Forelimb muscle (tissue), 1 donor: ENCODE data around the gene FKRP. TPM values are rescaled to one million over a fixed set of nuclear protein-coding genes. Genes with fewer than 3 reads are reported as not detected.

Source experiments
- DNase-seq: peaks from one replicate; pipeline ENCODE4 v3.0.0-alpha.2; 2013; ENCODE audit warnings: low read depth
- polyA plus RNA-seq: library from polyadenylated mRNA; unstranded; fragments of 120-200 nt; gene quantifications from one replicate; pipeline ENCODE4 v1.2.1, GENCODE V29; 2013; ENCODE audit not compliant: insufficient read length

The FKRP gene
- polyA plus RNA-seq, 1 donor = 19.0 TPM

DNA sequence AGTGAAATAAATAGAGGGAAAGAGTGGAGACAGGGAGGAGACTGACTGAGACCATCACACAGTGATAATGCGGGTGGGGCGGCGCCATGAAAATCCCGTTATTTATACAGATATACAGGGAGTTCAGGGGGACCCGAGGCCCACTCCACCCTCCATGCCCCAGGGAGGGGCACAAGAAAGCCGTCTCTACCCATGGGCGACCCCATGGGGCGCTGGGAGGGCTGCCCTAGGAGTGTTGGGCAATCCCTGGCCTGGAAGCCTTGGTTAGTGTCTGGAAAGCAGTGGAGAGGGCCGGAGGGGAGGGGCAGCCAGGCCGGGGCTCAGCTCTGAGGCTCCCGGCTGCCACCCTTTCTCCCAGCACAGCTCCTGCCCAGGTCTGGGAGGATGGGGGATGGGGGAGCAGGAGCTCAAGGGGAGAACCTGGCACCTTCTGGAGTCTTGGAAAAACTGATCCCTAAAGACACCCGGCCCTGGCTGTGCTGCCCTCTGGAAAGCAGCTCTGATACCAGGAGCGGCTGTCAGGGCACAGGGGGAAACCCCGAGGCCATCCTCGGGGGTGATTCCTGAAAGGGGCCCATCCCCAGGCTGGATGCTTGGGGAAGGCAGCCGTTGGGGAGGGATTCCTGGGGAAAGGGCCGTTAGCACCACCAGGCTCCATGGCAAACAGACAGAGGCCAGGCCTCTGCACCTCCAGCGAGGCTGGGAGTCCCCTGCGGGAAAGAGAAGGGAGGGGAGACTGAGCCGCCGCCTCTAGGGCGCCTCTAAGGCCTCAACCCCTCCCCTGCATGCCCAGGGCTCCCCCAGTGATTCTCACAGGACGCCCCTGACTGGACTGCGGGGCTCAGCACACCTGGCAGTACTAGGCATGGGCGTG, 26.0 kb upstream of the FKRP start:
- no peak for DNase-seq

DNA sequence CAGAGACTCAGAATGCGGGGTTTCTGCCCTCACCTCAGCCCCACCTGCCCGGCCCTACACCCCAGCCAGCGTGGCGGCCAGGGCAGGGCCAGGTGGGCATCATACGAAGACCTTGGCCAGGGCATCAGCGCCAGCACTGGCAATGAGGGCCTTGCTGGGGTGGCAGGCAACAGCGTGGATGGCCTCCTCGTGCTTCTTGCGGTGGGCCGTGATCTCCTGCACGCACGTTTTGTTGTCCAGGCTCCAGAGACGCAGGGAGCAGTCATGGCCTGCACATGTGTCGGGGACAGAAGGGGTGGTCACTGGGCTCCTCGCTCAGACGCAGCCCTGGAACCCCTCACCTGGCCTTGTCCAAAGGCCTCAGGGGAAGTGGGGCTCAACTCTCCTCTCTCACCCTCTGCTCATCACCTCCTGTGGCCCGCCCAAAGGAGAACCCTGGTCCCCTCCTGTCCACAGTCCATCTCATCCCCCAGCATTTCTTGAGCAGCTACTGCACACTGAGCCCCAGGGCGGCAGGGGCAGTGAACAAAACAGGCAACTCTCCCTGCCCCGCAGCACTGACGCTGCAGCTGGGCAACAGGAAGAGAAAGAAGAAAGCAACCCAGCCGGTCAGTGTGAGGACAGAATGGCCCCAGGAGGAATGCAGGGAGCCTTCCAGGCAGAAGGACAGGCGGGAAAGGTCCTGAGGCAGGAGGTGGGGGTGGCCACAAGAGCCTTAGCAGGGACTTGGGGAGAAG, 25.2 kb upstream of the FKRP start:
- no peak for DNase-seq

DNA sequence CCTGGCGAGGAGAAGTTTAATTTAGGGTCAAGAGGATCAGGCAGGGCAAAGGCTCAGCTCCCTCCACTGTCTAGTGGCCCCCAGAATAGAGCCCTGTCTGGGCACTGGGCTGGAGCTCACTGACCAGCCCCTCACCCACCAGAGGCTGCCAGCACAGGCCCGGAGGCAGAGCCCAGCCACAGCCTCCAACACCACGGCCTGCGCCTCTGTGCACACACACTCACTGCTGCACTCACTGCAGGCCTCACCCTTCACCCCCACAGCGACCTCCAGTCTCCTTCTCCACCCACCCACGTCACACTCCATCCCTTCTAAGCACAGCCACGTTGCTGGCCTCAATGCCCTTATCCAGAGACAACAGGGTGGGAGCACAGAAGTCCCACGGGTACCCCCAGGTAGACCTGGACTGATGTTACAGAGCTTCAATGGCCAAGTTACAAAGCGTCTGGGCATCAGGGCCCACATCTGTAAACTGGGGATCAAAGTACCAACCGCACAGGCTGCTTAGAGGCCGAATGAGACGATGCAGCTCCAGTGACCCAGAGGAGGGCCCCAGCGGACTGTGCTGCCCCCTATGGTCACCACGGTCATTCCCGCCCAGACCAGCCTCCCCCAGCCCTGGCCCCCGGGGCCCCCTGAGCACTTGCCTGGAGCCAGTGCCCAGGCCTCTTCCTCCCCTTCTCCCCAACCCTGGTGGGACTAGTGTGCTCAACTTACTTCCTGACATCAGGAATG, 24.4 kb upstream of the FKRP start:
- DNase-seq = no peak

DNA sequence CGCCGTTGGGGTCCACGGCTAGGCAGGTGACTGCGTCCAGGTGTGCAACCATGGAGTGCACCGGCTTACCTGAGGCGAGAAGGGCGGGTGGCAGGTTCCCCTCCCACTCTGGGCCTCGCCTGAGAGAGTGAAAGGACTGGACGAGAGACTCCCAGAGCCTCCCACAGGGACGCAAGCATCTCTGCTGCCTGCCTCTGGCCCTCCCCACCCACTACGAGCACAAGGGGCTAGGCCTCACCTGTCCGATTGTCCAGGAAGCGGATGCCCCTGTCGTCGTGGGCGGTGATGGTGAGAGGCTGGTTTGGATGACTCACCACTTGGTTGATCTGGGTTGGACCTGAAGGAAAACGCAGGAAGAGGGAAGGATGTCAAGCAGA, 23.9 kb upstream of the FKRP start:
- DNase-seq = no peak

DNA sequence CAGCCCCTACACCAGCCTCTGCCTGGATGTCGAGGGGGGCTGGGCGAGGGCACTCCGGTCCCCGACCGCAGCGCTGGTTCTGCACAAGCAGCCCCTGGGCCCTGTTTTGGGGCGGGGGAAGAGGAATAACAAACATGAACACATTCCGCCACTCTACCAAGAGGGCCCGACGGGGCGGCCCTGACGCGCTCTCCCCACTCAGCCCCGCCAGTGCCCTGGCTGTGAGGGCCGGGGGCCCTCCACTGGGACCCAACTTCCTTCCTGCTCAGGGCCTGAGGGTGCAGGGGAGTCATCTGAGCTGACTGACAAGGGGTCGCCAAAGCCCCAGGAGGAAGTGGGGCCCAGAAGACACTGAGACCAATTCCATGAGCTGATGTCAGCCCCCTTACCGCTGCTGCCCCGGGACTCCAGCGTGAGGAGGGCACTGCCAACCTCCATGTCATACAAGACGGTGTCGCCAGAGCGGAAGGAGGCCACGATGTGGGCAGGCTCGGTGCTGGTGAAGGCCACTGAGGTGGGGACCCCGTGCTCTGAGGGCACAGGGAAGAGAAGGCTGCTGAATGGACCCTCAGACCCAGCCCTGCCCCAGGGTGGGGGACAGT, 23.3 kb upstream of the FKRP start:
- no peak for DNase-seq

DNA sequence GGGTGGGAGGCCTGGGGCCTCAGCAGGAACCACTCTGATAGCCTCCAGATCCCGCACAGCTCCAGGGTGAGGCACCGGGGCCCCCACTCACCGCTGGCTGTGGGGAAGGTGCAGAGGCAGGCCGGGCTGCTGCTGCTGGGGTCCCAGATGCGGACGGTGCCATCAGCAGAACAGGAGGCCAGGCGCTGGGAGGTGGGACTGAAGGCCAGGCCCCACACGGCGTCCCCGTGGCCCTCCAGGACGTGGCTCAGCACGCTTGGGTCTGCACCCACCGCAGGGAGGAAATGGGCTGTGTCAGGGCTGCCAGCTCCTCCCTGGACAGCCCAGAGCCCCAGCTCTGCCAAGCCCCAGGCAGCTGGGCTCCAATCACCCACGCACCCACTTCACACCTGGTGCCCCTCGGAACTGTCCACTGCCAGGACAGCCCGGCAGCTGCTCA, 22.8 kb upstream of the FKRP start:
- no peak for DNase-seq

DNA sequence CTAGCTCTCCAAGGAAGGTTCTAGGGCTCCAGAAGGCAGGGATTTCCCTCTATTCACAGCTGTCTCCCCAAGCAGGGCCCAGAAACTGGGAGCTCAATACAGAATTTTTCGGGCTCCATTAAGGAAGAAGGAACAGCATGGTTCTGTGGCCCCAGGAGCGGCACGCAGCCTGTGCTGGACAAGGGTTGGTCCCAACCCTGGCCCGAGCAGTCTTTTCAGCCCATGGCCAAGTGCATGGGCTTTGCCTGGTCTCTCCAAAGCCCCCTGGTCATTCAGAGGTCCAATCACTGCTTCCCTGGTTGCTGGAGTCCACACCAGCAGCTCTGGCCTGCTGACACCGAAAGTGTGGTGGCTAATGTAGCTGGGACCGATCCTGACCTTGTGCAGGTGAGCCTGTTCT, 22.4 kb upstream of the FKRP start:
- DNase-seq = no peak

DNA sequence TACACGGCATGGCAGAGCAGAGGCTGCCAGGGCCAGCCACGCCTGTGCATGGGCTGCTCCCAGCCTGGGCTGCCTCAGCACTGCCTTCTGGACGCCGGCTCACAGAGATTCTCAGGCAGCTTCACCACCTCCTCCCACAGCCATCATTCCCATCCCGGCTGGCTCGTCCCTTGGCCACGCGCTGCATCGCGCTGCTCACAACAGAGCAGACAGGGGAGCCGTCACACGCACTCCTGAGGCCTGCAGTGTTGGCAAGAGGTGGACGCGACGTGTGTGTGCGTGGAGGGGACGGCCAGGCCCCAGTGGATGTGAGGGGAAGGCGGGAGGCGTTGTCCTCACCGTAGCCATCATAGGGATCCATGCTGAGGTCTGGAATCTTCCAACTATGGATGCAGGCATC, 21.4 kb upstream of the FKRP start:
- DNase-seq = no peak

DNA sequence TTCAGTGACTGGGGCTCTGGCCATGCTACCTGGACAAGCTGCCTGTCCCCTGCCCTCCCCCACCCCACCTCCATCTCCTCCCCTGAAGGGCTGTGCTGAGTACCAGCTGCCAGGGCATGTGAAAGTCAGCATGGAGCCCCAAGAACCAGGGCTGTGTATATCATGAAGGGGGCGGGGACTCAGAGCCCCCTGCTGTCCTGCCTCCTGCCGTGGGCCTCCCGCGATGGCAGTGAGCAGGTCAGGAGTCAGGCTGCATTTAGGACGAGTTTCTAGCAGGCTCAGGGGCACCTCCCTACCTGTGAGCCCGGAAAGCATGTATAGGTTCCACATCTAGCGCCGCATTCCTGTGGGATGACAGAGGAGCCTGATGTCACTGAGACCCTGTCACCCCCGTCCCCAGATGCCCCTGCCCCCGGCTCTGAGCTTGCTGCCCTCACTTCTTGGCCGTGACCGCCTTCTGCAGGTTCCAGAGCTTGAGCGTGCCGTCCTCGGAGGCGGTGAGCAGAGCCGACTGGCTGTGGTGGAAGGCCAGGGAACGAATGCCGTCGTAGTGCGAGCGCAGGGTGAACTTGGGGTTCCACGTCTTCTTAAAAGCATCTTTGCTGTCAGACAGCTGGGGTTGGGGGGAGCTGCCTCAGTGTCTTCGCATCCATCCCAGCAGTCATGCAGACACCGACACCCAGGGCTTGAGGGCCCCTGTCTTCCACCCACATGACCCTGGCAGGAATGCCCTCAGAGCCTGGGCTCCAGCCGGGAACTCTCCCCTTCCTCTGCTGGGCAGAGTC, 20.6 kb upstream of the FKRP start:
- no peak for DNase-seq

DNA sequence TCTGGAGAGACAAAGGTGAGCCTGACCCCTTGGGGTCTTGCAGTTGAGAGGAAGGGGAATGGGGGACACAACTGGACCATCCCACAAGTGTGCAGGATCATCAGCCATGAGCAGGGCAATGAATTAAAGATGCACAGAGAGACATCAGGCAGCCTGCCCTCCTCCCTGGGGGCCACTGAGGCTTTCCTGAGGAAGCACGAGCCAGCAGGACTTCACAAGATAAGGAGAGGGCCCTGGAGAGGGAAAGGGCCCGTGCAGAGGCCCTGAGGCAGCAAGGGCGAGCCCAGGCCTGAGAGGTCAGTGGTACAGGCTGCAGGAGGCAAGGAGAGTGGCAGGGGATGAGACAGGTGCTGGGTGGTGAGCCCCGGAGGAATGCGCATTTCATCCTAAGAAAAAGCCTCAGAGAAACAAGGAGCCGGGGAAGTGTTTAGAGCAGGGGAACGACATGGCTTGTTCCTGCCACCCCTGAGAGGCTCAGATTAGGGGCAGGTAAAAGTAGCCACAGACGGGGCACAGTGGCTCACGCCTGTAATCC, 19.9 kb upstream of the FKRP start:
- no peak for DNase-seq

DNA sequence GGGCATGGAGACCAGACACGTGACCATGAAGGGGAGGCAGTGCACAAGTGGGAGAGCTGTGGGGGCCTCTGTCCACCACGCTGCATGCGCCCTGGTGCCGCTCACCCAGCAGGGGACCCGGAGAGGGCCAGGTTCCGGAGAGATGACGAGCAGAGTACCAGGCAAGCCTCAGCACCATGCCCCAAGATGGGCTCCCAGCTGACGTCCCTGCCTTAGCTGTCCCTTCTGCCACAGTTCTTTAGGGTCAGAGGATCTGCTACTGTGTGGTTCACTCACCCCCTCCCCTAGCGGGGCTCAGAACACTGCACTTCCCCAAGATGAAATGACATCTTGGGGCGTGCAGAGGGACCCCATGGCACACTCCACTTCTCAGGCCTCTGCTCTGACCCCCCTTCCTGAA, 19.3 kb upstream of the FKRP start:
- no peak for DNase-seq

DNA sequence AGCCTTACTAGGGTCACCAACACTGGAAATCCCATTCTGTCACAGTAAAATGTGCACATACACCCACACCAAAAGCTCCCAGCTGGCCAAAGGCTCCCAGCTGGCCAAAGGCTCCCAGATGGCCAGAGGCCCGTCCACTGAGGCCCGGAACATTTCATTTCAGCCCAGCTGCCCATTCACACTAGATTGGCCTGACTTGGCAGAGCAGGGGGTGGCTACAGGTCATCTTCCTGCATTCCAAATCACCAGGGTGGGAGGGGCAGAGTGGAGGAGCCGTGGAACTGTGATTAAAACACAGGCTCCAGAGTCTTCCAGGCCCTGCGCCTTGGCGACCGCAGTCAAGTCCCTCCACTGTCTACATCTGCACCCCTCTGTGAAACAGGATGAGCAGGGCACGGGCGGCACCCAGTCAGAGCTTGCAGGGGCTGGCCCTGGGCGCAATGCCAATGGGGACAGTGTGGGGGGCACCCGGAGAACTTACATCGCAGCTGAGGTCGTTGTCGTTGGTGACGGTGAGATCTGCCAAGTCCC, 18.8 kb upstream of the FKRP start:
- DNase-seq = no peak

DNA sequence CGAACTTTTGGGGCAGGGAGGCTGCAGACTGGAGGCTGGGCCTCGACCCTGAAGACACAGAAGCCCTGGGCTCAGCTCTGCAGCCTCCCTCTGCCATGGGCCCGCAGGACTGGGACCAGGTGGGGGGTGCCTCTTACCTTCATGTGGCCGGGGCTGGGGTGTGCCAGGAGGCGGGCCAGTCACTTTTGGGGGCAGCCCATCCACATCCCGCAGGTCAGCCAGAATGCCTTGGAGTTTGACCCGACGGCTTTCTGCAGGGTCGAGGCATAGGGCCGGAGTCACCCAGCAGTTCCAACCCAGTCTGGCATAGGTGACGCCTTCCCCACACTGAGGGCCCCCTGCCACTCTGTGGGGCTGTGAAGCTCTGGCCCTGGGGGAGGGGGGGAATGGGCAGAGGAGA, 18.1 kb upstream of the FKRP start:
- DNase-seq = no peak

DNA sequence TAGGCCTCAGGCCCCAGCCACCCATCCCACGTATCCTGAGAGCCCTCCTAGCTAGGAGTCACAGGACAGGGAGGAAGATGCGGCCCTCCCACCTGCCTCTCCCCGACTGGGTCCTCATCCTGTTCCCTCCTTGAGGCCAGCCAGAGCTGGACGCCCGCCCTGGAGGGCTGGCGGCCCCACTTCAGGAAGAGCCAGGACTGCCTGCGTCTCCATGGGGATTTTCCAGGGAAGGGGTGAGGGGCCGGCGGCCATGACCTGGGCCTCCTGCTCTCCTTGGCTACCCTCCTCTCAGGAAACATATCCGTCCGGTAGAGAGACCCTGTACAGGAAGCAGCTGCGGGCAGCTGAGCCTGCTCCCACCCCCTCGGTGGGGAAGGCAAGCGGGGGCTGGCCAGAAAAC, 17.6 kb upstream of the FKRP start:
- no peak for DNase-seq

DNA sequence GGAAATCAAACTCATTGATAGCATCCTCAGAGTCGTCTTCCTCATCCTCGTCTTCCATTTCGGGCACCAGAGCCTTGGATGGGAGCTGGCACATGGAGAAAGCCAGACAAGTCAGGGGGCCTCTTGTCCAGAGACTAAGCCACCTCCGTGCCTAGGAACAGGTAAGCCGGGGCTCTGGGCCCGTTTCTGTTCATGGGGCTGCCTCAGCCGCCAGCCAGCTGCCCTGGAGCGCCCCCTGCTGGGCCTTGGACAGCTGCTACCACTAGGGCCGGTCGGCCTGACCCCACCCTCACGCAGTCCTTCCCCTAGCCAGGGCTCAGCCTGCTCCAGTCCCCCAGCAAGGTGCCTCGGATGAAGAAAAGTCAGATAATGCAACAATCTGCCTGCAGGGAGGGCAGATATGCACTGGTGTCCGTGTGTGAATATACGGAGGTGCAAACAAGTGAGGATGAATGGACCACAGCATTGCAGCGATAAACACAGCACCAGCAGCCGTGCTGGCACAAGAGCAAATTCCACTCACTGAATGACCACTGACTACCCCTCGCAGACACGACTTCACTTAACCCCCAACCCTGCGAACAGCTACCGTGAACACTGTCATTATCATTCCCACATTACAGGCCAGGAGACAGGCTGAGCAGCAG, 17.0 kb upstream of the FKRP start:
- DNase-seq = no peak

DNA sequence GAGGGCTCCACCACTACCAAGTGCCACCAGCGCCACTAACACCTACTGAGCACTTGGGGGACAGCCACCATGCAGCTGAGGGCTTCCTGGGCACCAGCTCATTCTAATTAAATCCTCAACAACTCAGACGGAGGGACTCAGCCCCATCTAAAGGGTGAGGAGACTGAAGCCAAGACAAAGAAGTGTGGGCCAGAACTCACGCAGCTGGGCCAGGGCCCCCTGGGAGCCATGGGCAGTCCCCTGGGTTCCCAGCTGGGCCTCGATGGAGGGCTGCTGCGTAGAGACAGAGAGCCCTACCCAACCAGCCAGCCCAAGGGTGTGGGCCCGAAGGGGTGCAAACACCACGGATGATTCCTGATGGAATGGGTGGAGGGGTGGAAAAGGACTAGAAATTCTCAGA, 16.2 kb upstream of the FKRP start:
- DNase-seq = no peak

DNA sequence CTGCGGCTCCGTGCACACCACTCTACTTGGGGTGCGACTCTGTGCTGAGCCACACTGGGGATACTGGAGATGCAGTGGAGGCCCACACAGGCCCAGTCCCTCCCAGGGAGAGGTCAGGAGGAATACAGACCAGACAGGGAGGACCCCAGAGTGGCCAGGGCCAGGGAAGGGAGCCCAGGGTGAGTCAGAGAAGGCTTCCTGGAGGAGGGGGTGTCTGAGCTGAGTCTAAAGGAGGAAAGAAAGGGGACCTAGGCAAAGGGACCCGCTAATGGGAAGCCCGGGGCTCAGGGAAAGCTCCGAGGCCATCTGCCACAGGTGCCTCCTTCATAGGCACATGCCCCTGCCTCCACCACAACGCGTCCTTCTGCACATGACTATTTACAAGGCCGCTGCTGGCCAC, 15.7 kb upstream of the FKRP start:
- DNase-seq = no peak

DNA sequence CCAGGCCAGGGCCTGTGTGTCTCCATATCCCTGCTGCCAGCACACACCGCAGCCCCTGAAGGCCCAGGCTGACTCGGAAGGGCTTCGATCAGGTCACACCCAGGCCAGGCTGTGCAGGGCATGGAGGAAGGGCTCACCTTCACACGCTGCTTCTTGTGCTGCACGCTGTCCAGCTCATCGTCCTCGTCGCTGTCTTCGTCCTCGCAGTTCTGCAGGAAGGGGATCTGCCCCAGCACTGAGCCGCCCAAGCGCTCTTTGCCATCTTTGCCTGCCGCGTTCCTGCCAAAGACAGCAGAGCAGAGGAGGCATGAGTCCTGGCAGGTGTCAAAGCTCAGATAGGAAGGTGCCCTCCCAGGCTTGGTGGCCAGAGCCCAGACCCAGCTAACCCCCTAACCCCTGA, 15.3 kb upstream of the FKRP start:
- no peak for DNase-seq

DNA sequence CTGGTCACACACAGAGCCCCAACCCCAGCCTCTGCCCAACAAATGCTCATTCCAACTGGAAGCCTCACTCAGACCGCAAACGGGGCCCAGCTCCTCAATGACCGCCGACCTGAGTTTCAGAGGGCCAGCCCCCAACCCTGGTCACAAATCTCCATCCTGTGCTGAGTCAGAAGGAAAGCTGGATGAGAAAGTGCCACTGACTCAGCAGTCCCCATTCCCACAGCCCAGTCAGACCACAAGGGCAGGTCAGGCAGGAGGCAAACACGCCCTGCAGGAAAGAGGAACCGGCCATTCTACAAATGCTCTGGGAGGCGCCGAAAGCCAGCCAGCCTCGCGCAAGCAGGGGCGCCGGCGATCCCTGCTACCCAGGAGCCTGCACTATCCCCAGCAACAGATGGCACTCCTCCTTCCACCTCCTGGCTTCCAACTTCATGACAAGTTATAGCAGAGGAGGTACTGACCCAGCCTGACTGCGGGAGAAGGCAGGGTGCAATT, 14.8 kb upstream of the FKRP start:
- no peak for DNase-seq

DNA sequence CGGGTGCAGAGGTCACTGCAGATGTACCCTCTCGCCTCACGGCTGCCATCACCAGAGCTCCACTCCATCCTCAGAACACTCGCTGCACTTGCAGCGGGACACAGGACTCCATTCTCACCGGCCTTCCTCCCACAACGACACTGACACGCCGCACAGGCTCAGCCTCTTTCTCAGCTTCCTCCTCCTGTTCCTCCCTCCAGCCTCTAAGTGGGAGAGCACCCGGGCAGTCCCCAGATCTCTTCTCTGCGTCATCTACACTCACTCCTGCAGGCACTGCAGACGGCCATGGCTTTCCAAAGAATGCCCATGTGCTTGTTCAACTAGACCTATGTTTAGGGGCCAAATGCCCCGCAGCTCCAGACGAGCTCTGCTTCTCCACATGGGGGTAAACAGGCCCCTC, 14.3 kb upstream of the FKRP start:
- no peak for DNase-seq
